Cardiac septum (tissue), 1 donor: ENCODE results near the gene SKI. TPM values are rescaled to one million over a fixed set of nuclear protein-coding genes. Genes with fewer than 3 reads are reported as not detected.
"Not testable (repeated sequence)": the region's sequence is repeated elsewhere in the genome, so short reads cannot be mapped to it uniquely, and the experiment has no call there.

Experiments
- DNase-seq: peaks from one replicate; pipeline ENCODE4 v3.0.0-alpha.2; 2020; ENCODE audit warnings: low spot score
- intact Hi-C: fragments of 100-400 bp; cut with DNase I; formaldehyde crosslinking; loops from one replicate; pipeline ENCODE4 v1.14.0; 2022
- total RNA-seq: library from RNA; stranded (reverse); fragmentation: NEBNext Ultra II Directional; extraction: Animal tissue kit (Norgen Biotek cat#: 25700); gene quantifications from one replicate; pipeline ENCODE4 v1.2.1, GENCODE V29; 2021
- donor health status: DM: no; HTN: no; CAD: no.

The SKI gene
- total RNA-seq, 1 donor from 2014 or later: 39.9 TPM

DNA sequence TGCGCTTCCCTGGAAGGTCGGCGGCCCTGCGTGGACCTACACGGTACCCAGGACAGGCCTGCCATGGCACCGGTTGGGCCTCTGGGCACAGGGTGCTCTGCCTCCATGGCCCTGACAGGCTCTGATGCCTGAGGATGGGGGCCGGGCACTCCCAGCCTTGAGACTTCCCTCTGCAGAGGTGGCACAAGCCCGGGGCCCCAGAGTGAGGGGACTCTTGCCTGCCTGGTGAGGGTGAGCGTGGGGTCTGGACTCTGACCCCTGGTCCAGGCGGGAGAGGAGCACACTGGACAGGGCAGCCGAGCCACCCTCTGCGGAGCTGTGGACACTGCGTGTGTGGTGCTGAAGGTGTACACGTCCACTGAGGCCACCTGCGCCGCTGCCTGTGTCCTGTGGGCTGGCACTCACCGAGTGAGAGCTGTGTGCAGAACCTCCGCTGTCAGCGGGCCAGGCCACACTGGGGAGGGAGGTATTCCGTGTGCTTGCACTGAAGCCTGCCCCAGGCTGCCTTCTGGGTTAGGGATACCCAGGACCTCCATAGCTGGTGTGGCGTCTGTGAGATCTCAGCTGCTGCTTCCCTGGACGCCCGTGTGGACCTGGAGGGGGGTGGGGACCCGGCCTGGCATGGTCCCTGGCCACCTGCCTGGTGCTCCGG lies 10.4 kb downstream of the SKI start:
- DNase-seq: no peak
- intact Hi-C loops: no loop called here

- intact Hi-C loops: no loop called here
- no peak for DNase-seq
These were observed 10.9 kb downstream of the SKI start for GRCh38 chr1:2239013-2239370.

GRCh38 chr1:2239384-2239985 lies 11.4 kb downstream of the SKI start:
- DNase-seq: no peak
- intact Hi-C loops: no loop called here

- intact Hi-C loops: no loop called here
- DNase-seq: peak; percentile 87
These were observed 12.4 kb downstream of the SKI start for GRCh38 chr1:2240270-2241156.

GRCh38 chr1:2241820-2242219 lies 13.7 kb downstream of the SKI start:
- intact Hi-C loops: no loop called here

DNA sequence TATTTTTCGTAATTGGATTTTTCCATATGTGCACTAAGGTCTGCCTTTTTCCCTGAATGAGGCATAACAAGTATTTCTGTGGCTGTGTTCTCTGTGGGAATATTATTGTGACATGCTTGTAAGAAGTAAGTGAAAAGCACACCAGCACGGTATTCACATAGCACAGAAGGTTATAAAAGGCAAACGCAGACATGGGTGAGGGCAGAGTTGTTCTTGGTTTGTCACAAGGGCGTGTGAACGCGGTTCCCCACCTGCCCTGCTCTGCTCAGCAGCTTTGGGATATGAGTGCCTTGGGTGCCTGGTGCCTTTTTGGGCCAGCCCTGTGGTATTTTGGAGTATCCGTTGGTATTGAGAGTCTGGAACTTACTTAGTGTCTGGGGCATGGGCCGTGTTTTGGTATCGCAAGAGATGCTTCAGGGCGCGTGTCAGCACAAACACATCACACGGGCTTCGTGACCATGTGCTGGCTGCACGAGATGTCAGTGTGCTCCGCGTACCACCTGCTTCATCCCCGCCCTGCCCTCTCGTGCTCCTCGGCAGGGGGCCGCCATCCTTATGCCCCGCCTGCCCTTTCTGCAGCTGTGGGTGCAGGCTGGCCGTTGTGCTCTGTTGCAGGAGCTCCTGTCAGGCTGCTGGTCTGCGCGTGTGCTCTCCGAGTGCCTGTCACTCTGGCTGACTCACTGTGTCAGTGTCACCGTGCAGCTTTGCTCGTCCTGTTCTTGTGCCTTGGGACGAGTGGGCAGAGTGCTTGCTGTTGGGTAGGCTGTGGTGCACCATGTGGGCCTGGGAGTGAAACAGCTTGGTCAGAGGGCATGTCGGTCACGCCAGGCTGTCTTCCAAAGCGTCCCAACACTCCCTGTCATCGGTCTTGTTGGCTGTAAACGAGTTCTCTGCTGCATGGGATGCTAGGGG lies 15.0 kb downstream of the SKI start:
- intact Hi-C loops: no loop called here
- no peak for DNase-seq

More at GRCh38 chr1:2241820-2242219, 13.7 kb downstream of the SKI start:
- DNase-seq: no peak

DNA sequence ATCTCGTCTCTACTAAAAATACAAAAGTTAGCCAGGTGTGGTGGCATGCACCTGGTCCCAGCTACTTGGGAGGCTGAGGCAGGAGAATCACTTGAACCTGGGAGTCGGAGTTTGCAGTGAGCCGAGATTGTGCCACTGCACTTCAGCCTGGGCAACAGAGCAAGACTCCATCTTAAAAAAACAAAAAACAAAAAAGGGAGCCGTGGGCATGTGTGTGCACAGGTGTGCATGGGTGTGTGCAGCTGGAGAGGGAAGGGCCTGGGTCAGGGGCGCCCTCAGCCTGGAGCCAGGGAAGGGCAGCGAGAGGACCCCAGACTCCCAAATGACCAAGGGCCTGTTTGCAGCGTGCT lies 18.9 kb downstream of the SKI start:
- DNase-seq, intact Hi-C loops: not testable (repeated sequence)

DNA sequence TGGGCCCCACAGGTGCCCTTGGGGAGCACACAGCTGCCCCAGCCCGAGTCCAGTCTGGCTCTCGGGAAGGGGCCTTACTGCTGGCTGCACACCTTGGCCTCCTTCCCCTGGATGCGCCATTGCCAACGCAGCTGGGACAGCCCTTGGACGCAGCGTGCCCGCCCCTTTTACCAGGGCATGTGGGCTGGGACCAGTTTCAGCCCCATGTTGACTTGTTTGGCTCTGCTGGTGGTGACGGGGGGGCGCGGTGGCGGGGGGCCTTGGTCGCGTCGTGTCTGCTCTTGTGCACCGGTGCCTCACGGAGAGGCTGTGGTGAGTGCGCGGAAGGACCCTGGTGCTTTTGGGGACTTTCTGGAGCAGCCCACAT lies 19.6 kb downstream of the SKI start:
- intact Hi-C loops: no loop called here
- DNase-seq: no peak

- DNase-seq: no peak
- intact Hi-C loops: no loop called here
These were observed 20.2 kb downstream of the SKI start for GRCh38 chr1:2248127-2248826.

- intact Hi-C loops: no loop called here
- DNase-seq: no peak
These were observed 20.9 kb downstream of the SKI start for GRCh38 chr1:2248854-2249558.

GRCh38 chr1:2249559-2249906 lies 21.4 kb downstream of the SKI start:
- no peak for DNase-seq
- intact Hi-C loops: no loop called here

GRCh38 chr1:2250721-2251281 lies 22.7 kb downstream of the SKI start:
- no peak for DNase-seq
- intact Hi-C loops: no loop called here

- intact Hi-C loops: no loop called here
- no peak for DNase-seq
These were observed 23.2 kb downstream of the SKI start for GRCh38 chr1:2251363-2251762.

DNA sequence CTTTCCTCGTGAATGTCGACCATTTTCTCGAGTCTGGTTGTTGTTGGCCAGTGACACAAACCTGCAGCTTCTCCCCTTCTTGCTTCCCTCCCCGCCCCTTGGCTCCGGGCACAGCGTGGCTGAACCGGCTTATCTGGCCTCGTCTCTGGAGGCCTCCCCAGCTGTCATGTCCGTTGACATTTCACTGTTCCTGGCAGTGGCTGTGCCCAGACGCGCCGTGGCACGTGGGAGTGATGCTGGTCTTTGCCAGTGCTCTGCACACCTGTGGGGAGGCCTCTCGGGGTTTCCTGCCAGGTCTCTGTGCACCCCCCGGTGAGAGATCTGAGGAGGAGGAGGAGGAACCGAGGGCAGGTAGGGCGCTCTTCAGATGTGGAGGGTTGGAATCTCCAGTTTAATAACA lies 23.7 kb downstream of the SKI start:
- peak; percentile 88 for DNase-seq
- intact Hi-C loops: no loop called here

DNA sequence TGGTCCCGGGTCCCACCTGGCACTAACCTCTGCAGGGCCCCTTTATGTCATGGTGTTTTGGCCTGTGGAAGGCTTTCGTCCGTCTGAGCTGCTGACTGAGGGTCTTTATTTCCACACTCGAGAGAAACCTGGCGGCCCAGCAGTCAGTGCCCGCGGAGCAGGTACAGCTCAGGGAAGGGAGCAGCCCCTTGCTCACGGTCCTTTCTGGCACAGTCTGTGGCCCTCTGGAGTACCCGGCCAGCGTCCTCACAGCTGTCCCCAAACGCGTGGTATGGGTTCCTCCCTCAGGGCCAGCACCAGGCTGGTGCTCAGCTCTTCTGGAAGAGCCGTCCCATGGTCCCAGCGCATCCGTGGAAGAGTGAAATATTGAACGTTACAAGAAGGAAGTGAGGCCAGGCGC lies 24.3 kb downstream of the SKI start:
- intact Hi-C loops: no loop called here
- no peak for DNase-seq

GRCh38 chr1:2253036-2253796 lies 25.1 kb downstream of the SKI start:
- intact Hi-C loops: no loop called here
- DNase-seq: no peak

DNA sequence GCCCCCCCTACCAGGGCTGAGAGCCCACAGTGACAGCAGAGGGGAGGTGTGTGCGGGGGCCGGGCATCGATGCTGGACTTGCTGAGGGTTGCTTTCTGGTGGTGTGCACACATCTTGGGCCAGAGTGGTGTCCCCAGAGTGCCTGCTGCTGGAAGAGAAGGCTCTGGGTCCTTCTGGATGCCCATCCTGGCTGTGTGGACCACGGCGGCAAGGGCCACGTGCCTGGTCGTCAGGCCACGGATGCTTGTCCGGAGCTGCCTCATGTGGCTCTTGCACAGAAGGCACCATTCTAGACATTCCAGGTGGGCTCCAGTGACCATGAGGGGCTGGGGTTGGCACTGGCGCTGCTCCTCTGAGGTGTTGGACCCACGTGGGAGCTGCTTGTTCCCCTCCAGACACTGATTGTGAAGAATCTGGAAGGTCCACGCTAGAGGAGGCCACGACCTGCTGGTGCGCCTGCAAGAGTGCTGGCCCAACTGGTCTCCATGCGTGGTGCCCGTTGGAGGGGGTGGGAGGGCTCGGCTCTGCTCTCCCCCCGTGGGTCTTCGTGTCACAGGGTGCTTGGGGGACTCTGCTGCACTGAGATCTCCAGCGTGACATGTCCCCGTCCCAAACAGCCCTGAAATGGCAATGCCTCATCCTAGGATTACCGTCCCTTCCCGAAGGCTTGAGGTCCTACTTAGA lies 25.8 kb downstream of the SKI start:
- no peak for DNase-seq

More for the DNA sequence above, 25.8 kb downstream of the SKI start:
- intact Hi-C loops: no loop called here
